ENCODE data around the gene COL2A1.

COL2A1 gene

DNA sequence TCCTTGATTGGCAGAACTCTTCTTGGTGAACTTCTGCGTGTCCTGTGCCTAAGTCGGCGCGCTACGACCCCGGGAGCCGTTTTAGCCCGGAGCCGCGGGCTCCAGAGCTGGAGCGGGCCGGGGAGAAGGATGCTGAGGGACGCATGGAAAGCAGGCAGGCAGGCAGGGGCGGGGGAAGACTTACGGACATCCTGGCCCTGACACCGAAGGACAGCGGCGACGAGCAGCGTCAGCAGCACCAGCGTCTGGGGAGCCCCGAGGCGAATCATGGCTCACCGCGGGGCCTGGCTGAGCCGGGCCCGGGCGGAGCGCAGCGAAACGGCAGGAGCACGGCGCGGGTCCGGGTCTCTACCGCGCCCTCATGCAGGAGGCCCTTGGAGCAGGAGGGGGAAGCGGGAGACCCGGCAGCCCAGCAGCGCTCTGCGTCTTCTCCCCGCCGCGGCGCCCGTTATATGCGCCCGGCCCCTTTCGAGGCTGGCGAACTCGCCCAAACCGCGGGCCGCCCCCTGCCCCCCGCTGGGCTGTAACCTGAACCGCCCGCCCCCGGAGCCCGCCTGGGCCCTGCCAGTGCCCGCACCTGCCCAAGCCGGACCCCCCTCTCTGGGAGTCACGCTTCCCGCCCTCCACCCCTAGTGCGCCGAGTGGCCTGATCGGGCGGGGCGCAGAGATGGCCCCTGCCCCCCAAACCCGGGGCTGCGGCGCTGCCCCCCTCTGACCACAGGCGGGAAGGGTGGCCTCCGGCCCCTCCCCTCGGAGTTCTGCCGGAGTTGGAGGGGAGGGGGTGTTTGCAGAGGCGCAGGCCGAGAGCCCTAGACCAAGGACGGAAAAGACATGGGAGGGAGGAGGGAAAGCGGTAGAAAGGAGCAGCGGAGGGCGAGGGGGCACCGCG is at the start of gene COL2A1:
TSS of gene COL2A1 (minus strand) at position 424 of the 889 bp plus-strand sequence. CDS start at position 269, 155 bp downstream.
- peak in 1 of 2 experiments; percentile 21 for DNase-seq

DNA sequence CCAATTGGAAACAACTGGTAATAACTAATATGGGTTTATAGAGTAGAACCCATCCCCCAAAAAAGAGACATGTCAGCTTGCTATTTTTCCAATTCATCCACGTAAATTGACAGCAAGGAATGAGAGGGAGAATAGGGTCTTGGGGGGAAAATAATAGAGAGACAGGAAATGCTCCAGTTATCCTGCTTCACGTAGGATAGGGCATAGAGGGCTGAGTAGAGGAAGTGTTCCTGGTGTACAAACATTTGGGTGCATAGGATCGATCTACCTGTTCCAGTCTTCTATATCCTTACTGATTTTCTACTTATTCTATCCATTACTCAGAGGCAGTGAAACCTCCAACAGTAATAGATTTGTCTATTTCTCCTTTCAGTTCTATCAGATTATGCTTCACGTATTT is 49.6 kb upstream of the COL2A1 start:
- no peak for DNase-seq

DNA sequence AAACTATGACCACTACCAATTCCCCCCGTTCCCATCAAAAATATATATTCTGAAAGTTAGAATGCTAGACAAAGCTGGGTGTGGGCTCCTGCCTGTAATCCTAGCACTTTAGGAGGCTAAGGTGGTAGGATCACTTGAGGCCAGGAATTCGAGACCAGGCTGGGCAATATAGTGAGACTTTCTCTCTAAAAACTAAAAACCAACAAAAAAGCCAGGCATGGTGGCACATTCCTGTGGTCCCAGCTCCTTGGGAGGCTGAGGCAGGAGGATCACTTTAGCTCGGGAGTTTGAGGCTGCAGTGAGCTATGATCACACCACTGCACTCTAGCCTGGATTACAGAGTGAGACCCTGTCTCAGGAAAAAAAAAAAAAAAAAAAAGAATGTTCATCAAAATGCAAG is 48.8 kb upstream of the COL2A1 start:
- DNase-seq, result no peak

DNA sequence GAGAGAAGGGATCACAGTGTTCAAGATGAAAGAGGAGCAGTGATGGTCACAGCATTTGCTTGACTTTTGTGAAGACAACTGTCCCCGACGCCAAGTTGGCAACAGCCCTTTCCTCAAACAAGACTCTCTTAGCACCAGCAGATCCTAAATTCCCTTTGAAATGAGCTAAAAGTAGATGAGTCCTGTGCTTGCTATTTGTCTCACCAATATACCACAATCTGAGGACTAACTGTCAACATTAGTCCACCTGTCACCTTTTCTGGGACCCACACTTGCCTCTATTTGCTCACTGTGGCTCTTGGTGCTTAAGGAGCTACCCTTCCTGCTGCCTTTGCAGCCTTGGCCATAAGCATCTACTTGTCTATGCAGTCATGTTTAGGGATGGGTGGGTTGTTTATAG is 47.4 kb upstream of the COL2A1 start:
- DNase-seq, result no peak

DNA sequence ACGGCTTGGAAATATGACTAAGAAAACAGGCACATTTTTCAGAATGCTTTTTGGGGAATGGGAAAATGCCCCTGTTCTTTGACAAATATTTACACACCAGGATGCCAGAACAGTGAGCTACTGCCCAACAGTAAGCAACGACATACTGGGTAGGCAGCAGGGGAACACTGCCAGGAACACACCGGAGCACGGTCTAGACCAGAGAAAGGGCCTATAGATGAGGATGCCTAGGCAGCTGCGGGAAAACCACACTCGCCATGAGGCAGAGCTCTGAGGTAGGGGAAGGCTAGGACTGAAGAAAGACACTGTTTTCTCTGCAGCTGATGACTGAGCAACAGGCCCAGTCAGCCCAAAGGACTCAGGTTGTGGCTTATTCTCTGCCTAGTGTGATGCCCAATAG is 45.9 kb upstream of the COL2A1 start:
- DNase-seq, result no peak

DNA sequence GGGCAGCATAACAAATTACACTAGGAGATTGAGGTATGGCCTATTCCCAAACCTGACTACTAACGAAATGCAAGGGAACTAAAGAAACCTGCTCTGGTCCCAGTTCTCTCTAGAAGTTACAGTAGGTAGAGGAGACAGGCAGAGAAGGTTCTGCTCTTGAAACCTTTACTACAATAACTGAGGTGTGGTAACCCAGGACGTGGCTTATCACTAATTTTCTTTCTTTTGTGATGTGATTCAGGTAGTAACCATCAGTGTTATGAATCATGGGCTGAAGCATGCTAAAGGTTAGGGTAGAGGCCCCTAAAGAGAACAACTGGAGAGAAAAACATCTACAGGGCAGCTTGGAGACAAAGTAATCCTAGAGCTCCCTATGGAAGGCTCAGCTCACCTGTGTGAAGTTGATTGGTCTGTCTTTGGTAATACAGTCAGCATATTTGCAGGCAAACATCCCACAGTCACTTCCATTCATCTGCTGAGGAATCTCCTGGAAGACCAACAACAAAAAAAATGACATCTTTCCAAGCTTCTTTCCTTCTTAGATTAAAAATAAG is 41.8 kb upstream of the COL2A1 start:
- no peak for DNase-seq

DNA sequence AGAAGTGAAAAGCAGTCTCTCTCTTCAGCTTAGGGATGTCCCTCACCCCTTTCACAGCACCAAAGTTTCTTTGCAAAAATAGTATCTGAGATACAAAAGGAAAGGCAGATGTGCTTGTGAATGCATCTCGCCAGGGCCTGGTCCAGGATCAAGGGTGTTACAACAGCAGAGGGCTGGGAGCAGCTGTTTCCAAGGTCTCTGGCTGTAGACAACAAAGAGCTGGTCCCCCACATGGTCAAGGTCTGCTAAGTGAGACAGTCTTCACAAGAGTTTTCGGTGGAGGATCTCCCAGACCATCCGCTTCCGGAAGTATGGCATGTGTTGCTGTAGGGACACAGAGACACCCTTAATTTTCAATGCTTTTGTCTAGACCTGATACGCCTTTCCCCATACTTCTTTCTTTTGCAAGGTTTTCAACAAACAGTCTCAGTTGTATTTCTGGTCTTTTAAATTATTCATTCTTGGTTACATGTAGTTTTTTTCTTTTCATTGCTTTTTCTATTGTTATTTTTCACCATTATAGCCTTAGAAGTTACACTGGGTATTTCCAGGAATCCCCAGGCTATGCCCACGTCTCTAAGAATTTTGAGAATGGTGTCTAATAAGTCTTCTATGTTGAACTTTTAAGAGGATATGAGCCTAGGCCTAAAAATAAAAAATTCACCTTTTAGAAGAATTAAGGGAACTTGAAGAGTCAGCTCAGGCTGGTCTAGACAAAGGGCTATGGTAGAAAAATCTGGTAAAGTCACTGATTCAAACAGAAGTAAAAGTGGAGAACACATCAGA is 41.0 kb upstream of the COL2A1 start:
- DNase-seq, result no peak

DNA sequence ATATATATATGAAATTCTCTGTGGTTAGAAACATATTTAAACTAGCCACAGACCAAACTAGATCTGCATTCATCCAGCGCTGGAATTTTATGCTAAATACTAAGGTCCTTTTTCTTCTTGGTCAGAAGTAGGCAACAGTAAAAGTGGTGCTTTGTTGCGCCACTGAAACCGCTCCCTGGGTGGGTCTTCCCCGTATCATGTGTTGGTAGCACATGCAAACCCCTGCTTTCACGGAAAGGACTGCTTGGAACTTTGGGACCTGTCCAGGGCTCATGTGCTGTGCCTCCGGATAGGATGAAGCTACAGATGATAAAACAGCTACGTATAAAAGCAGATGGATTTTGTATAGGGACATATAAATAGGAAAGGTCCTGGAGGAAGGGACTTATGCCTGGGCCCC is 40.1 kb upstream of the COL2A1 start:
- DNase-seq, result no peak

DNA sequence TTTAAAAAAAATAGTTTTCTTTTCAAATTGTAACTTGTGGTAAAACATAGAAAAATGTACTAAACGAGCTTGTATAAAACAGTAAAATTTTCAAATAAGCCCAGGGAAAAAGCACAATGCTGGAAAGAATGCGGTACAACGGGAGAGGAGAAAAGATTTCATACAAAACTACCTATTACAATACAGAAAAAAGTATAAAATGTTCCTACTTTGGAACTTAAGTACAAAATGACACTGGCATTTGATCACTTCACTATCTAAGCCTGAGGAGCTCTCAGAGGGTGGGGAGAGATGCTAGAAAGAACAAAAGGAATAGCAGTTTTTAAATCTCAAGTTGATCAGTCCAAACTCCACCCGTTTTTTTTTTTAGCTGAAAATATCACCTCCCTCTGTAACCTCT is 39.5 kb upstream of the COL2A1 start:
- DNase-seq, result no peak

DNA sequence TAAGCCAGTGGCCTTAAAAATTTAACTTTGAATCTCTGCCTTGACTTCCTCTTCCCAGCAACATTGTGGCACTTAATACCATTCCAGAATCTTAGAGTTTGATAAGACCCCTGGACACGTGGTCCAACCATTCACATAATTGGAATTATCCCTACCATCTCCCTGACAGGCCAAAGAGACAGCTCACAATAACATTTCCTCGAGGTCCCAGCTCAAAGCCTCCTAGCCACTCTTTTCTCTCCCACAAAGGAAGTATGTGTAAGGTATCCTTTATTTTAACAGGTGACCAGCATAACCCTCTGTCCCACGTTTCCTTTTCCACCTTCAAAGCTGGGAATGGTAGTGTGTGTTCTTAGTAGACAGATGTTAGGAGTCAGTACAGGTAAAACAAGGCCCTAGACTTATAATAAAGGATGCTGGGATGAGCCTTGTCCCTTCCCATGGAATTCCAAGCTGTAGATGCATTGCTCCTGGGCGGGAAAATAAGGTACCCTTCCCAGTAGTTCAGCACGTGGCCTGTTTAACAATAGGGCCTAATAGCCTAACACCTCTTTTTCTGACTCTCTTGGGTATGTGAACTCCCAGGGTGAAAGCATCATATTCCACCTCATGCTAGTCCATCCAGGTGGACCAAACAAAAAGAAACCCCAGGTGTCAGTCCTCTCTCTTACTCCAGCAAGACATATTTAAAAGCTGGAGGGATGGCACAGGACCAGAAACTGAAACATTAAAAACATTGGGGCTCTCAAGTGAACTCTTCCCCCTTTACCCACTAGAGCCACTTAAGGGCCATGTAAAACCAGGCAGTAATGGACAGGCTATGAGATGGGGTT is 37.5 kb upstream of the COL2A1 start:
- no peak for DNase-seq

DNA sequence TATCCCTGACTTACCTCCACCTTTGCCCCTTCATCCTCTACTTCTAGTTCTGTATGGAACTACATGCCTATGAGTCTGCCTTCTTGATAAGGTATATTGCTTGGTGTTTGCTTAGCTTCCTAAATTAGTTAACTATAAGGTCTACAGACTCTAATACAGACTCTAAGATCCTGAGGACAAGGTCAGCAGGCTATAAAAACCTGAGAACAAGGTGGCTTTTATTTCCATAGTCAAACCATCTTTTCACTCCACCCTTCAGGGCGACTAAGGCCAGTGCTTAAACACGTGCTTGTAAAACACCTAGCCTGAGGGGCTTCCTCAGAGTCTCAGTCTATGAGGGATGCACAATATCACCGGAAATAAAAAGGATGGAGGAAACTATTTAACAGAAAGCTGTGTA is 36.1 kb upstream of the COL2A1 start:
- no peak for DNase-seq

DNA sequence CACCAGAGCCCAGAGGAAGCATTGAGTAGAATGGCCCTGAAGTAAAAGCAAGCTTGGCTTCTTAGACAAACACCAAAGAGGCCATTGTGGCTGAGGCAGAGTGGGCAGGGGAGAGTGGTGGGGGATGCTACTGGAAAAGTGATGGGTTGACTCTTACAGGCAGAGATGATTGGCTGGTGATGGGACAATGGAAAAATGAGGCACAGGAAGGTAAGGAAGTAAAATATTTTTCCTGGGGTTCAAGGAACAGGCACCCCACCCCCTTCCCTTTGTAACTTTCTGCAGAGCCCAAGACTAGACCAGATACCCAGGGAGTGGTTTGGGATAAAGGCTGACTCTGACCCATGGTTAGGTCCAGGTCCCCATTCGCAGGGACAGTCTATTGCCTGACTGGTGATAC is 34.9 kb upstream of the COL2A1 start:
- no peak for DNase-seq

DNA sequence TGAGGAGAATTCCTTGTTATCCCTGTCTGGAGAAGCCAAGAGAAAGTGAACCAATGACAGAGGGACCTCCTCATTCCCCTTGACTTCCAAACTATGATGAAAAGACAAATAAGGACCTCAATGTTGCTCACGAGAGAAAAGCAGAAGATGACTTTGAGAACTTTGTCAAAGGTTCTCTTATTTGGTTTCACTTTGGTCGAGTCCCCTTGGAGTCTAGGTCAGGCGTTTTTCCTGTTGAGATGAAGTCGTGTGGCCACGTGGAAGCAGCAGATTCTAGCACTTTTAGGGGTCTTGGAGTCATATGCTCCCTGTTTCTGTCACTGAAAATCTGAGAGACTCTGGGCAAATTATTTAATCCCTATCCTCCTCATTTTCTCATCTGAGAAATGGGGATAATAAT is 33.8 kb upstream of the COL2A1 start:
- DNase-seq, result no peak

DNA sequence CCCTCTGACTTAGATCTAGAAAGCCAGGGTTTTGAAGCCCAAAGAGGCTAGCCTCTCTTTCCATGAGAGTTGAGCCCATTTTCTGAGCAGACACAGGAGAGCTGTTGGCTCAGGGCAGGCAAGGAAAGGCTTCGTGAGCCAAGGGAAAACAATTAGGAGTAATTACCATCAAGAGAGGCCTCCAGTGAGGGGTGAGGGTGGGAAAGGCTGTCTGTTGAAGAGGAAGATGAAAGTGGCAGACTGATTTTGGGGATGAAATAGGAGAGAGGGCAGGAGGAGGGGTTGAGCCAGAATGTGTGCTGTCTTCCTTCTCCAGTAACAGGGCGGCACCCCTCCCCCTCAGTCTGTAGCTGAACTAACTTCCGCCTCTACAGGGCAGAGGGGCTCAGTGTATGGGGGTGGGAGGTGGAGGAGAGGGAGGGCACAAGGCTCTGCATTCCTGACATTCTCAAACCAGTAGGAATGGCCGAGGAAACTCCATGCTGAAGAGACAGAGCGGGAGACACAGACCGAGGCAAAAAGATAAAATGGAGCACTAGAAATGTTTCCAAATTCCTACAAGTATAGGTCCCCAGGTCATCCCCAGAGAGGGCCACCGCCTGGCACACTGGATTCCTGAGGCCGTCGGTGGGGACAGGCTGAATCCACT is 33.1 kb upstream of the COL2A1 start:
- no peak for DNase-seq

DNA sequence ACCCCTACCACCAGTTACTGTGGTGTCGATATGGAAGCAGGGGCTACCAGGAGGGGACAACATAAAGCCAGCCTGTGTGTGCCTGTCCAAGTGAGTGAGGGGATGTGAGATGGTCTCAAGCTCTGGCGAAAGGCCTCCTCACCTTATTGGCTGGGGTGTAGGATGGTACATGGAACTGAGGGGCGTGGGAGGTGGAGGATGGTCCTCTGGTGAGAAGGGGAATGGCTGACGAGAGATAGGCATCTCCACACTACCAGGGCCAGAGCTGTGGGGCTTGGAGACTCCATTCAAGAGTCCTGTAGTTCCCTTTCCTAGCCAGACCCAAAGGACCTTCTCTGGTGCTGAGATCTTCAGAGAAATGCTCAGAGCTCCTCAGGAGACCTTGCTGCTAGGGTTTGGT is 32.5 kb upstream of the COL2A1 start:
- no peak for DNase-seq

DNA sequence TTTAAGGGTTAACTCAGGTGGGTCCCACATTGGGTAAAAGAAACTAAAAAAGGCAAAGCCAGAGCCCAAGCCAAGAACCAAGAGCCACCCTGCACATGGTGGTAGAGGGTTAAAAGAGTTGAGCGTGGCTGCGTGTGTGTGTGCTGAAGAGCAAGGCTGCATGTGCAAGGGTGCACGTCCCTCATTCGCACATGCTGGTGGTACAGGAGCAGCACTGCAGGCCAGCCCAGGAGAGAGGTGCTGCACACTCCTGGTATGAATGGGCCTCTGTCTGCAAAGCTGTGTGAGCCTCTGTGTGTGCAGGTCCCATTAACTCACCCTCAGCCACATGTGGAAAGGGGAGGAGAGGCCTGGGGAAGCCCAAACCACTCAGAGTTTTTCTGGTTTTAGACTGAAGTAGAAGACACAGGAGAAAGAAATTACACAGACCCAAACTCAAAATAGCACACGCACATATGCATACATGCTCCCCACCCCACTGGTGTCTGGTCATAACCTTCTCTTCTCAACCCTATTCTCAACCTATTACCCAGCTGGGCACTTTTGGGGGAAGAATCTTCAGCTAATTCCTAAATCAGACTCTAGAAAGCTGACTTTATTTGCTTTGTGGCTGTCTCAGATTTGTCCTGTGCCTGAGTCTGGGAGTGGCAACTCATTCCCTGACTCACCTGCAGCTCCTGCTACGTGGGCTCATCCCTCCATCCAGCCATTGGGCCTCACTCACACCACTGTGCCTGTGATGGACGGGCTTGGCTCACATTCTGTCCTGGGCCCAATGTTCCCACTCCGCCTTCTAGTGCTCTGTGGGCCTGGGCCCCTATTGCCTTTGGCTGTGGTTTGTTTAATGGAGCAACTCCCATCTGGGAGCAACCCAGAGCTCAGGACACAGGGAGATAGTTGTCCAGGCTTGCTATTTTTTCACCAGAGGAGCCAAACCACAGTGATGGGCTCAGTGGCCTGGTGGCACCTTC is 30.8 kb upstream of the COL2A1 start:
- DNase-seq, result no peak

DNA sequence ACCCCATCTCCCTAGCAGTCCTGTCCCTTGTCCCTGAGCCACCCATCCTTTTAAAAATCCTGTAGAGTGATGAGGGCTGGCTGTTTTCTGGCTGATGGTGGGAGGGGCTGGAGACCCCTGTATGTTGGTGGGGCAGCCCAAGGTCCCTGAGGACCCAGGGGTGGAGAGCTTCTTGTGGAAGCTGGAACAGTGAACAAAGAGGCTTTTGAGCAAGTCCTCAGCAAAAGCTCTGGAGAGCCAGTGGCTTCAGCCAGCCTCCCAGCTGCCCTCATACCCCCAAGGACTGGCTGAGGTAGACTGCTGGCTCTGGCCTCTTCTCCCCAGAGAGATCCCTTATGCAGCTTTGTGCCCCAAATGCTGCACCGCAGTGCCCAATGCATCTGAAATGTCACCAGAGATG is 29.2 kb upstream of the COL2A1 start:
- no peak for DNase-seq

DNA sequence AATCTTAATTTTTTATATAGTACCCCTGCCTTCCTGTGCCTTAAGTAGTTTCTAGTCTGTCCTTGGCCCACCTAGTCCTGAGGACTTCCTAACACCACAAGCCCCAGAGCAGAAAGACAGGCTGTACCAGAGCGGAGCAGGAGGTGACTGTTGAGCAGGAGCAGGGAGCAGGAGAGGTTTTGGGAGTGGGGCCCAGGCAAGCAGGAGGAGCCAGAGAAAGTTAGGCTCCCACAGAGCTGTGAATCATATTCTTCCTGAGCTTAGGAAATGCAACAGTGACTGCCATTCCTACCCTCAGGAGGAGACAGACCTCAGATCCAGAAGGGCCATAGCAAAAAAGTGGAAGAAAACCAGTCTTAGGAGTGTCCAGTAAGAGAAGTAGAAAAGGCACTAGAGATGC is 28.3 kb upstream of the COL2A1 start:
- DNase-seq, result no peak

DNA sequence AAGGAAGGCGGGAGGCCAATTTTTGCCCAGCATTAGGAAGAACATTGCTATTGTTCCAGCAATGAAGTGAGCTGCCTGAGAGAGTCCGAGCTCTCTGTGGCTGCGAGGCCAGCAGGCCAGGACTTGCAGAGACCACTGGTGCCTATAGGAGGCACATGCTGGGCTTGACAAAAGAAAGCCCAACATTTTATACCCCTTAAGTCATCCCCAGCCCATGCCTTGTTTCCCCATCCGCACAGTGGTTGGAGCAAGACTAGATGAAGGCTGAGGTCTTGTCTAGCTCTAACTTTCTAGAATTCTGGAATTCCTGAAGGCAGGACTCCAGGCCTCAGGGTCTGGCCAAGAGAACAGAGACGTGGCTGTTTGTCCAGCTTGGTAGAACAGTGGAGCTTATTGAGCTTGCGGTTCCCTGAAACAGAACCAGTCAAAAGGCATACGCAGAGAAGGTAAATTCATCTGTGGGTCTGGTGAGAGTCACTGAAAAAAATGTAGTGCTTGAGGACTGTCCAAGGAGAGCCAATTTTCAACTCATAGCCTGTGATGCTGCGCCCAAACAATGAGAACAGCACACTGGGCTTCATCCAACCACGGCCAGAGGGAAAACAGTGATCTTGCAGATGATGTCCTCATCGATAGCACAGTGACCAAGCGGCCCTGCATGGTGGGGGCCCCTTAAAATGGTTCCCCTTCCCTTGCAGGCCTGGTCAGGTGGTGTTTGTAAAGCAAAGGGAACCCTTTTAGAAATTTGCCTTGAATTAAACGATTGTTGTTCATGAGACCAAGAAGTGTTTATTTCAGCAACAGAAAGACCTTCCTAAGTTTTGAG is 27.1 kb upstream of the COL2A1 start:
- no peak for DNase-seq

DNA sequence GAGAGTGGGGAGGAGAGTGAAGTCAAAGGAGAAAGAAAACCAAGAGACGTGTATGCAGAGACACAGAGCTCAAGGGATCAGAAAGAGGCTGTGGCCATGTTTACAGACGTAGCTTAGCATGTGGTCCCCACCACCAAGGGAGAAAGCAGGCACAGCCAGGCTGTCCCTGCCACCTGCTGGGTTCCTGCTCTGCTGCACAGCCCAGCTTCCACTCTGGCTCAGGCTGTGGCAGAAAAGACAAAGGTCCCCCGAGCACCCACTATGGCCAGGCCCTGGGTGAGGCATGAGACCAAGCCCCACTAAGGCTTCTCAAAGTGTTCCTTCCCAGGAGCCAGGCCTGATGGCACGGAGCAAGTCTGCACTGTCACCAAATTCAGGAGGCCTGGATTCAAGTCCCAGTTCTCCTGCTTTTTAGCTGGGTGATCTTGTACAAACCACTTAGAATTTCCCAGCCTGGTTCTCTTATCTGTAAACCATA is 25.9 kb upstream of the COL2A1 start:
- DNase-seq, result no peak
